Ascending aorta (tissue), 2 donors: Measurements from ENCODE around the gene KDELR3. TPM values are rescaled to one million over a fixed set of nuclear protein-coding genes. Genes with fewer than 3 reads are reported as not detected.

Experiments used
- DNase-seq, 2 donors: peaks; one replicate each; pipeline ENCODE4 v3.0.0-alpha.2; 2019; ENCODE audit warnings: low spot score in 2 of 2
- H3K27ac ChIP-seq, 2 donors: fragments of 200-600 bp; sonication (generic); one replicate each; pipeline ENCODE4 v1.5.1; 2016 to 2017; ENCODE audit warnings: mild to moderate bottlenecking in 1 of 2
- H3K27me3 ChIP-seq: fragments of 200-600 bp; sonication (generic); one replicate; pipeline ENCODE4 v1.5.1; 2017
- H3K36me3 ChIP-seq, 2 donors: fragments of 200-600 bp; sonication (generic); one replicate each; pipeline ENCODE4 v1.5.1; 2016
- H3K4me1 ChIP-seq, 2 donors: fragments of 200-600 bp; sonication (generic); one replicate each; pipeline ENCODE4 v1.5.1; 2016 to 2017; ENCODE audit warnings: mild to moderate bottlenecking in 1 of 2
- H3K4me3 ChIP-seq, 2 donors: fragments of 200-600 bp; sonication (generic); one replicate each; pipeline ENCODE4 v1.5.1; 2016 to 2017; ENCODE audit warnings: mild to moderate bottlenecking in 1 of 2
- H3K9me3 ChIP-seq, 2 donors: fragments of 200-600 bp; sonication (generic); one replicate each; pipeline ENCODE4 v1.5.1; 2016
- CTCF ChIP-seq, 3 experiments: fragments of 200-600 bp in 2 of 3; fragments of 450-650 bp in 1 of 3; sonication (generic) in 2 of 3; IDR thresholded peaks; one replicate each; pipeline ENCODE4 v1.5.1; 2016 to 2019; ENCODE audit warnings: antibody characterized with exemption in 3 of 3, mild to moderate bottlenecking in 1 of 3, moderate library complexity in 1 of 3
- intact Hi-C: fragments of 100-400 bp; cut with DNase I; formaldehyde crosslinking; loops from one replicate; pipeline ENCODE4 v1.15.1; 2023
- total RNA-seq: library from RNA; depleted of rRNA; stranded (reverse); fragments of >200 nt; gene quantifications from one replicate; pipeline ENCODE4 v1.1.0, GENCODE V29; 2016

Gene KDELR3
- total RNA-seq, 1 donor from 2014 or later: 11.8 TPM

GRCh38 chr22:38455076-38455529 lies 12.8 kb upstream of the KDELR3 start, which contains the start of gene KCNJ4:
Gene KCNJ4, minus strand, starts transcription at chr22:38455199. Its CDS starts 27,067 bp downstream, at chr22:38428132.
- peaks cover 8 to 10% of the 10 kb centered on the region in 2 donors for H3K4me1 ChIP-seq
- H3K27ac ChIP-seq: no peak within 1 kb of the TSS
- intact Hi-C loops: no loop called here
- peak within 1 kb of the TSS; percentile 53 to 56 for H3K4me3 ChIP-seq
- TF ChIP-seq CTCF (IDR thresholded peaks at IDR 0.05): no peak
- no peaks in the 10 kb centered on the region for H3K36me3 ChIP-seq
- no peak for DNase-seq
- H3K27me3 ChIP-seq: peaks cover 10% of the 10 kb centered on the region
- H3K9me3 ChIP-seq: no peaks in the 10 kb centered on the region

GRCh38 chr22:38455530-38456271 lies 12.2 kb upstream of the KDELR3 start:
- H3K36me3 ChIP-seq: no peaks in the 10 kb centered on the region
- H3K27me3 ChIP-seq: peaks cover 10% of the 10 kb centered on the region
- no peak for TF ChIP-seq CTCF (IDR thresholded peaks at IDR 0.05)
- intact Hi-C loops: no loop called here
- H3K4me3 ChIP-seq: peak overlapping the region; percentile 53 to 56
- no peak for DNase-seq
- no peak overlapping the region for H3K27ac ChIP-seq
- peaks cover 8 to 10% of the 10 kb centered on the region in 2 donors for H3K4me1 ChIP-seq
- no peaks in the 10 kb centered on the region for H3K9me3 ChIP-seq

GRCh38 chr22:38456272-38456835 lies 11.5 kb upstream of the KDELR3 start:
- H3K4me3 ChIP-seq: peak overlapping the region; percentile 53 to 56
- peaks cover 10% of the 10 kb centered on the region for H3K27me3 ChIP-seq
- no peak overlapping the region for H3K27ac ChIP-seq
- intact Hi-C loops: no loop called here
- H3K4me1 ChIP-seq: peaks cover 10 to 11% of the 10 kb centered on the region in 2 donors
- no peaks in the 10 kb centered on the region for H3K36me3 ChIP-seq
- no peak for TF ChIP-seq CTCF (IDR thresholded peaks at IDR 0.05)
- no peak for DNase-seq
- H3K9me3 ChIP-seq: no peaks in the 10 kb centered on the region

- Histone ChIP-seq H3K27ac (no peak overlapping the region), H3K4me3 (no peak overlapping the region), H3K27me3 (peaks cover 10% of the 10 kb centered on the region), H3K9me3 (no peaks in the 10 kb centered on the region), H3K36me3 (no peaks in the 10 kb centered on the region), H3K4me1 (peaks cover 17 to 18% of the 10 kb centered on the region in 2 donors)
- no peak for TF ChIP-seq CTCF (IDR thresholded peaks at IDR 0.05)
- intact Hi-C loops: no loop called here
- DNase-seq: no peak
Observed at GRCh38 chr22:38456841-38457699, 10.8 kb upstream of the KDELR3 start.

GRCh38 chr22:38460426-38460840 lies 7.5 kb upstream of the KDELR3 start:
- H3K4me3 ChIP-seq: no peak overlapping the region
- DNase-seq: no peak
- no peak overlapping the region for H3K27ac ChIP-seq
- peaks cover 11 to 13% of the 10 kb centered on the region in 2 donors for H3K4me1 ChIP-seq
- no peaks in the 10 kb centered on the region for H3K9me3 ChIP-seq
- TF ChIP-seq CTCF (IDR thresholded peaks at IDR 0.05): no peak
- H3K36me3 ChIP-seq: no peaks in the 10 kb centered on the region
- no peaks in the 10 kb centered on the region for H3K27me3 ChIP-seq
- intact Hi-C loops: loop anchor here (2.0 kb wide), 1 partner anchor 110 kb away; the partner anchor contains the start of gene DMC1
